K562 (cell line): ENCODE data around the gene MRPL10. TPM values are rescaled to one million over a fixed set of nuclear protein-coding genes. Genes with fewer than 3 reads are reported as not detected.

Experiments
- GTF2A2 ChIP-seq: IDR thresholded peaks from 2 replicates; pipeline ENCODE4 v1.6.1; 2016; ENCODE audit warnings: mild to moderate bottlenecking, missing genetic modification characterization, missing compliant biosample characterization
- HIVEP1 ChIP-seq: fragments of 250-450 bp; sonication (Bioruptor Pico); IDR thresholded peaks from 2 replicates; pipeline ENCODE4 v1.4.0; 2020; ENCODE audit warnings: mild to moderate bottlenecking
- KDM5B ChIP-seq: fragments of 200-600 bp; sonication (generic); IDR thresholded peaks from 2 replicates; pipeline ENCODE4 v1.6.1; 2012; ENCODE audit warnings: low read depth, mild to moderate bottlenecking, moderate library complexity, low read length, control low read depth, inconsistent platforms; ENCODE audit not compliant: insufficient replicate concordance
- MLX ChIP-seq, 2 experiments: fragments of 450-650 bp in 1 of 2; sonication (generic) in 1 of 2; formaldehyde crosslinking; conservative IDR thresholded peaks; 2 replicates each; pipeline versions ENCODE4 v1.4.0 to v1.8.1; 2020 to 2022; ENCODE audit warnings: mild to moderate bottlenecking in 1 of 2, missing genetic modification reagents in 1 of 2
- MYNN ChIP-seq, 2 experiments: sonication (generic); formaldehyde crosslinking in 1 of 2; IDR thresholded peaks; 2 replicates each; pipeline versions ENCODE4 v1.5.0 to v1.6.1; 2016 to 2020; ENCODE audit warnings: antibody characterized with exemption in 1 of 2, missing genetic modification reagents in 1 of 2
- NCOA4 ChIP-seq: fragments of 450-650 bp; IDR thresholded peaks from 2 replicates; pipeline ENCODE4 v1.6.1; 2018; ENCODE audit warnings: mild to moderate bottlenecking; ENCODE audit not compliant: partially characterized antibody
- NR2C2 ChIP-seq, 2 experiments: fragments of 200-800 bp in 1 of 2; sonication (Bioruptor generic) in 1 of 2; sonication (generic) in 1 of 2; formaldehyde crosslinking in 1 of 2; IDR thresholded peaks; 2 replicates each; pipeline versions ENCODE4 v1.6.1 to v1.8.0; 2016 to 2022; ENCODE audit warnings: mild to moderate bottlenecking in 1 of 2, missing compliant biosample characterization in 1 of 2, missing genetic modification characterization in 1 of 2, missing genetic modification reagents in 1 of 2
- PKNOX1 ChIP-seq: fragments of 450-650 bp; IDR thresholded peaks from 2 replicates; pipeline ENCODE4 v1.6.1; 2016
- RBM17 ChIP-seq: fragments of 200-400 bp; formaldehyde crosslinking; IDR thresholded peaks from 2 replicates; pipeline ENCODE4 v1.6.1; 2017; ENCODE audit warnings: low read depth, mild to moderate bottlenecking, low read length, borderline replicate concordance
- RHOXF2B ChIP-seq: fragments of 250-450 bp; sonication (Bioruptor Pico); conservative IDR thresholded peaks from 2 replicates; pipeline ENCODE4 v1.5.1; 2021
- TAF7 ChIP-seq: fragments of 450-650 bp; IDR thresholded peaks from 2 replicates; pipeline ENCODE4 v1.6.1; 2016; ENCODE audit warnings: missing genetic modification characterization, missing compliant biosample characterization
- TFAP4 ChIP-seq: sonication (generic); formaldehyde crosslinking; IDR thresholded peaks from 2 replicates; pipeline ENCODE4 v1.8.0; 2022; ENCODE audit warnings: missing genetic modification reagents, mild to moderate bottlenecking, moderate library complexity, borderline replicate concordance
- ZNF12 ChIP-seq: sonication (generic); formaldehyde crosslinking; IDR thresholded peaks from 2 replicates; pipeline ENCODE4 v1.4.0; 2020; ENCODE audit warnings: mild to moderate bottlenecking, missing genetic modification reagents
- ZNF436 ChIP-seq: fragments of 250-450, 450-650 bp; sonication (Bioruptor Pico); formaldehyde crosslinking; IDR thresholded peaks from 2 replicates; pipeline ENCODE4 v1.7.0; 2020; ENCODE audit warnings: mild to moderate bottlenecking
- ZNF609 ChIP-seq: sonication (generic); formaldehyde crosslinking; IDR thresholded peaks from 2 replicates; pipeline ENCODE4 v1.8.1; 2023; ENCODE audit warnings: missing genetic modification reagents, mild to moderate bottlenecking, borderline replicate concordance
- ZNF655 ChIP-seq: fragments of 250-450 bp; sonication (Bioruptor Pico); IDR thresholded peaks from 2 replicates; pipeline ENCODE4 v1.5.0; 2021
- polyA plus RNA-seq, 8 experiments: library from polyadenylated mRNA; depleted of rRNA in 4 of 8; stranded (reverse) in 5 of 8; unstranded in 3 of 8; fragments of >200 nt; fragmentation: Nextera tagmentation in 2 of 8; fragmentation: Illumina TruSeq in 1 of 8; extraction: Ambion mirVana in 2 of 8; extraction: Trizol in 1 of 8; gene quantifications; 2 replicates each; pipeline versions ENCODE4 v1.2.1 to v1.2.3, GENCODE V29; 2011 to 2014; ENCODE audit warnings: inconsistent platforms in 1 of 8, missing spikeins in 1 of 8
- total RNA-seq, 7 experiments: library from RNA; depleted of rRNA in 6 of 7; stranded (reverse); fragments of >200 nt in 6 of 7; fragmentation: Illumina TruSeq in 2 of 7; extraction: Trizol in 2 of 7; gene quantifications; 2 replicates each; pipeline versions ENCODE4 v1.2.1 to v1.2.3, GENCODE V29; 2011 to 2021; ENCODE audit warnings: low replicate concordance in 1 of 7

The MRPL10 gene
- total and polyA plus RNA-seq, 9 of the 15 experiments (the other 6 are each of a cell fraction or from before 2014, with no cell fraction given), result 27.8 to 105 (median 67.3) TPM

- TF ChIP-seq ZNF655 (CRISPR knock-in tag) (no peak), ZNF12 (no peak), GTF2A2 (tag) (no peak), ZNF436 (CRISPR knock-in tag) (no peak), NCOA4 (no peak), TAF7 (tag) (no peak), HIVEP1 (CRISPR knock-in tag) (no peak), RHOXF2B (CRISPR knock-in tag) (no peak), NR2C2 (CRISPR knock-in tag; IDR thresholded peaks at IDR 0.05) (no peak), NR2C2 (tag; IDR thresholded peaks at IDR 0.05) (peak; percentile 50; the same call in 1 of the 2 replicates), RBM17 (no peak), MYNN (IDR thresholded peaks at IDR 0.05) (no peak; the same call in 1 of the 2 replicates), MYNN (CRISPR knock-in tag; IDR thresholded peaks at IDR 0.05) (no peak), ZNF609 (no peak), KDM5B (no peak), TFAP4 (CRISPR knock-in tag) (peak; percentile 37; the same call in 1 of the 2 replicates), MLX (CRISPR knock-in tag; conservative IDR thresholded peaks at IDR 0.05) (no peak), PKNOX1 (peak; percentile 25; the same call in 1 of the 2 replicates)
Measured at GRCh38 chr17:47810200-47810821, 21.0 kb downstream of the MRPL10 start (continued).
